Nucleus accumbens (tissue), 56 donors: ENCODE results near the gene INPP5D.
"Not testable (repeated sequence)": the region's sequence is repeated elsewhere in the genome, so short reads cannot be mapped to it uniquely, and the experiment has no call there.

ENCODE experiments used
- DNase-seq, 56 donors: peaks; one replicate each; lab custom pipeline; 2025; lab: John Stamatoyannopoulos, UW

INPP5D gene

GRCh38 chr2:233162770-233163169 is 102.6 kb downstream of the INPP5D start:
- no peak for DNase-seq

- no peak for DNase-seq
Observed at GRCh38 chr2:233163486-233164103, 103.5 kb downstream of the INPP5D start.

- no peak for DNase-seq
Observed at GRCh38 chr2:233164128-233164635, 104.0 kb downstream of the INPP5D start.

GRCh38 chr2:233164967-233165366 is 104.8 kb downstream of the INPP5D start:
- no peak for DNase-seq

- DNase-seq, result no peak
Observed at GRCh38 chr2:233165543-233165894, 105.4 kb downstream of the INPP5D start.

GRCh38 chr2:233165895-233166661 is 105.9 kb downstream of the INPP5D start:
- no peak for DNase-seq

GRCh38 chr2:233168445-233168844 is 108.3 kb downstream of the INPP5D start:
- peak in 1 of 56 donors; percentile 7 for DNase-seq

- no peak for DNase-seq
Observed at GRCh38 chr2:233168919-233169318, 108.8 kb downstream of the INPP5D start.

- DNase-seq, result no peak
Observed at GRCh38 chr2:233171344-233171743, 111.2 kb downstream of the INPP5D start.

GRCh38 chr2:233173115-233173514 is 113.0 kb downstream of the INPP5D start:
- no peak for DNase-seq

GRCh38 chr2:233174137-233174536 is 114.0 kb downstream of the INPP5D start:
- no peak for DNase-seq

- no peak for DNase-seq
Observed at GRCh38 chr2:233178994-233179847, 119.1 kb downstream of the INPP5D start.

GRCh38 chr2:233179848-233180366 is 119.8 kb downstream of the INPP5D start:
- DNase-seq, result no peak

- DNase-seq, result no peak
Observed at GRCh38 chr2:233183869-233184418, 123.8 kb downstream of the INPP5D start.

- no peak for DNase-seq
Observed at GRCh38 chr2:233184669-233185068, 124.5 kb downstream of the INPP5D start.

- DNase-seq, result peak in 9 of 56 donors; percentile 17 to 50 (median 30)
Observed at GRCh38 chr2:233185330-233185729, 125.2 kb downstream of the INPP5D start.

GRCh38 chr2:233185963-233186362 is 125.8 kb downstream of the INPP5D start:
- no peak for DNase-seq

- no peak for DNase-seq
Observed at GRCh38 chr2:233186851-233187250, 126.7 kb downstream of the INPP5D start.

- DNase-seq, result no peak
Observed at GRCh38 chr2:233189025-233189424, 128.9 kb downstream of the INPP5D start.

GRCh38 chr2:233191016-233191415 is 130.9 kb downstream of the INPP5D start:
- DNase-seq, result not testable (repeated sequence)

- DNase-seq, result no peak
Observed at GRCh38 chr2:233193738-233194137, 133.6 kb downstream of the INPP5D start.
